HepG2 (cell line): ENCODE measurements around the gene FHL3. TPM values are rescaled to one million over a fixed set of nuclear protein-coding genes. Genes with fewer than 3 reads are reported as not detected.

Source experiments
- BRCA1 ChIP-seq: sonication (generic); formaldehyde crosslinking; IDR thresholded peaks from 2 replicates; pipeline ENCODE4 v1.4.0; 2020; ENCODE audit warnings: missing genetic modification reagents
- HMGXB3 ChIP-seq: sonication (generic); formaldehyde crosslinking; IDR thresholded peaks from 2 replicates; pipeline ENCODE4 v1.4.0; 2020; ENCODE audit warnings: missing genetic modification reagents, borderline replicate concordance
- HNRNPH1 ChIP-seq: fragments of 200-400 bp; formaldehyde crosslinking; optimal IDR thresholded peaks from 2 replicates; pipeline ENCODE3; 2017; ENCODE audit warnings: mild to moderate bottlenecking, low read depth, low read length
- HNRNPK ChIP-seq: fragments of 200-400 bp; formaldehyde crosslinking; IDR thresholded peaks from 2 replicates; pipeline ENCODE4 v1.6.1; 2018; ENCODE audit warnings: low read length, low read depth, moderate library complexity, mild to moderate bottlenecking; ENCODE audit not compliant: poor library complexity, severe bottlenecking
- NR2C2 ChIP-seq: sonication (generic); formaldehyde crosslinking; IDR thresholded peaks from 2 replicates; pipeline ENCODE4 v1.4.0; 2020; ENCODE audit warnings: missing genetic modification reagents, mild to moderate bottlenecking, moderate library complexity, borderline replicate concordance
- PRMT3 ChIP-seq: sonication (generic); formaldehyde crosslinking; IDR thresholded peaks from 2 replicates; pipeline ENCODE4 v1.8.1; 2022; ENCODE audit warnings: low read depth, mild to moderate bottlenecking, moderate library complexity, missing genetic modification reagents, borderline replicate concordance
- SMC3 ChIP-seq: IDR thresholded peaks from 2 replicates; pipeline ENCODE4 v1.6.1; 2011; ENCODE audit warnings: low read length, improper control_type of control experiment
- SP4 ChIP-seq: sonication (generic); formaldehyde crosslinking; IDR thresholded peaks from 2 replicates; pipeline ENCODE4 v1.8.1; 2023; ENCODE audit warnings: mild to moderate bottlenecking, missing genetic modification reagents
- TMF1 ChIP-seq: sonication (generic); formaldehyde crosslinking; IDR thresholded peaks from 2 replicates; pipeline ENCODE4 v1.8.1; 2022; ENCODE audit warnings: low read depth, missing genetic modification reagents
- ZBTB20 ChIP-seq: sonication (generic); formaldehyde crosslinking; IDR thresholded peaks from 2 replicates; pipeline ENCODE4 v1.8.1; 2023; ENCODE audit warnings: missing genetic modification reagents, low read depth, mild to moderate bottlenecking, borderline replicate concordance
- ZC3H4 ChIP-seq: sonication (generic); formaldehyde crosslinking; IDR thresholded peaks from 2 replicates; pipeline ENCODE4 v1.4.0; 2020; ENCODE audit warnings: missing genetic modification reagents, borderline replicate concordance
- ZNF124 ChIP-seq: sonication (generic); formaldehyde crosslinking; IDR thresholded peaks from 2 replicates; pipeline ENCODE4 v1.4.0; 2020; ENCODE audit warnings: missing genetic modification reagents
- ZNF136 ChIP-seq: sonication (generic); formaldehyde crosslinking; IDR thresholded peaks from 2 replicates; pipeline ENCODE4 v1.8.1; 2022; ENCODE audit warnings: low read depth, mild to moderate bottlenecking, moderate library complexity, missing genetic modification reagents
- ZNF3 ChIP-seq: IDR thresholded peaks from 2 replicates; pipeline ENCODE4 v1.7.0; 2017; ENCODE audit warnings: inconsistent platforms
- ZNF549 ChIP-seq: sonication (generic); formaldehyde crosslinking; IDR thresholded peaks from 2 replicates; pipeline ENCODE4 v1.5.0; 2020; ENCODE audit warnings: missing genetic modification reagents
- ZNF605 ChIP-seq: sonication (generic); formaldehyde crosslinking; IDR thresholded peaks from 2 replicates; pipeline ENCODE4 v1.8.0; 2022; ENCODE audit warnings: mild to moderate bottlenecking, missing genetic modification reagents
- ZNF672 ChIP-seq: sonication (generic); formaldehyde crosslinking; IDR thresholded peaks from 2 replicates; pipeline ENCODE4 v1.8.1; 2022; ENCODE audit warnings: missing genetic modification reagents
- ZNF740 ChIP-seq: sonication (generic); formaldehyde crosslinking; IDR thresholded peaks from 2 replicates; pipeline ENCODE4 v1.4.0; 2020; ENCODE audit warnings: missing genetic modification reagents
- ZNF773 ChIP-seq: sonication (generic); formaldehyde crosslinking; IDR thresholded peaks from 2 replicates; pipeline ENCODE4 v1.4.0; 2020; ENCODE audit warnings: missing genetic modification reagents, borderline replicate concordance
- ZNF850 ChIP-seq: sonication (generic); formaldehyde crosslinking; conservative IDR thresholded peaks from 2 replicates; pipeline ENCODE4 v1.9.0; 2021; ENCODE audit warnings: mild to moderate bottlenecking, missing genetic modification reagents
- polyA plus RNA-seq, 8 experiments: library from polyadenylated mRNA; depleted of rRNA in 3 of 8; stranded (reverse) in 7 of 8; unstranded in 1 of 8; fragments of >200 nt; fragmentation: Illumina TruSeq in 4 of 8; extraction: Trizol in 4 of 8; gene quantifications; 2 replicates each; pipeline versions ENCODE4 v1.2.1 to v1.2.3, GENCODE V29; 2011 to 2016; ENCODE audit warnings: low read depth in 4 of 8, missing spikeins in 1 of 8, mixed read lengths in 1 of 8; ENCODE audit not compliant: insufficient read depth in 1 of 8
- total RNA-seq, 5 experiments: library from RNA; depleted of rRNA; stranded (reverse); fragments of >200 nt; fragmentation: Illumina TruSeq; extraction: Trizol; gene quantifications; 2 replicates each; pipeline ENCODE4 v1.2.3, GENCODE V29; 2016; ENCODE audit warnings: low read depth in 1 of 5
- TF ChIP-seq, protein P1 (sequence below): sonication (generic); formaldehyde crosslinking; IDR thresholded peaks from 2 replicates; pipeline ENCODE4 v1.4.0; 2020; ENCODE audit warnings: low read depth, mild to moderate bottlenecking, missing genetic modification reagents
- TF ChIP-seq, protein P2 (sequence below): sonication (generic); formaldehyde crosslinking; IDR thresholded peaks from 2 replicates; pipeline ENCODE4 v1.4.0; 2020; ENCODE audit warnings: missing genetic modification reagents

FHL3 gene
- total and polyA plus RNA-seq, 2 of the 13 experiments (the other 11 are each of a cell fraction or from before 2014, with no cell fraction given): 2.8 to 6.6 TPM

DNA sequence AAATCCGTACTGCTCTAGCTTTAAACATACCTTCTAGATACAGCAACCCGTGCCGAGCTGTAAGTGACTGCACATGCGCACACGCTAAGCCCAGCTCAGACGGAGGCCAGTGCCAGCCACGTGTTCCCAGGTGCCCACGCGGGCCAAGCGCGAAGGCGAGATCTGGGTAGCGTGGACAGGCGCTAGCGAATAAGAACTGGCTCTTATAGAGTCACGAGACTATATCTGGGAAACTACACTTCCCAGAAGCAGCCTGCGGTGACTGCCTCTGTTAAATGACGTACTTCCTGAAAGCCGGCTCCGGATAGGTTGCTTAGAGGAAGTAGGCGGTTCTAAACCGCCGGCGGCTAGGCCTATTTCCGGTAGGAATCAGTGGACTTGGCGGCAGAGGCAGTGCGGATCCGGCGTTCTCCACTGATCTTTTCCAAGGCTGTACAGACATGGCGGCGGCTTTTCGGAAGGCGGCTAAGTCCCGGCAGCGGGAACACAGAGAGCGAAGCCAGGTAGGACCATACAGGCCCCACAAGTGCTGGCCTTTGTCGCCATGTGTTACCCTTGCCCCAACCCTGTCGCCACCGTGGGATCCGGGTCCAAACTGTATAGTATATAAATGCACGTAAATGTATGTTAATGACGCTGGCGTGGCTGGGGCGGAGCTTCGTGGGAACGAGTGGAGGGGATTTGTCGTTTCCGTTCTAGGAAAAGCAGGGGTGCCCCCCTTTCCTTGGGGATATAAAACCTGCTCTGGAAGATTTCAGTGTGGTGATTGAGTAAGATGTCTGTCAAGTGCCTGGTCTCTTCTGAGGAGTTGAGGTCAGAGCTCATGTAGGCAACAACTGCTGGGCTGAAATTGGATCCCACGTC lies 7.3 kb upstream of the FHL3 start, which contains the start of gene UTP11 (continued):
- TF ChIP-seq ZNF549 (CRISPR knock-in tag) (no peak), ZNF672 (no peak), ZBTB20 (CRISPR knock-in tag) (peak; percentile 71; the same call in 1 of the 2 replicates), TMF1 (CRISPR knock-in tag) (peak; percentile 94), HNRNPK (no peak), NR2C2 (CRISPR knock-in tag) (peak; percentile 30; the same call in 1 of the 2 replicates), ZNF850 (CRISPR knock-in tag) (0 out of 2 replicates have a peak, but pooled peaks have one; percentile 49), ZNF3 (CRISPR knock-in tag) (peak; percentile 67), ZNF136 (CRISPR knock-in tag) (peak; percentile 88), BRCA1 (no peak), ZNF740 (no peak; the same call in 1 of the 2 replicates), PRMT3 (CRISPR knock-in tag) (peak; percentile 98), ZNF605 (CRISPR knock-in tag) (peak; percentile 99), ZC3H4 (CRISPR knock-in tag) (0 out of 2 replicates have a peak, but pooled peaks have one; percentile 59), ZNF124 (peak; percentile 77; the same call in 1 of the 2 replicates), HNRNPH1 (no peak), SMC3 (no peak), SP4 (CRISPR knock-in tag) (peak; percentile 75), ZNF773 (CRISPR knock-in tag) (no peak; the same call in 1 of the 2 replicates), HMGXB3 (CRISPR knock-in tag) (peak; percentile 95)
- TF ChIP-seq, protein P1, sequence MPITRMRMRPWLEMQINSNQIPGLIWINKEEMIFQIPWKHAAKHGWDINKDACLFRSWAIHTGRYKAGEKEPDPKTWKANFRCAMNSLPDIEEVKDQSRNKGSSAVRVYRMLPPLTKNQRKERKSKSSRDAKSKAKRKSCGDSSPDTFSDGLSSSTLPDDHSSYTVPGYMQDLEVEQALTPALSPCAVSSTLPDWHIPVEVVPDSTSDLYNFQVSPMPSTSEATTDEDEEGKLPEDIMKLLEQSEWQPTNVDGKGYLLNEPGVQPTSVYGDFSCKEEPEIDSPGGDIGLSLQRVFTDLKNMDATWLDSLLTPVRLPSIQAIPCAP (CRISPR knock-in tag): no peak
- TF ChIP-seq, protein P2, sequence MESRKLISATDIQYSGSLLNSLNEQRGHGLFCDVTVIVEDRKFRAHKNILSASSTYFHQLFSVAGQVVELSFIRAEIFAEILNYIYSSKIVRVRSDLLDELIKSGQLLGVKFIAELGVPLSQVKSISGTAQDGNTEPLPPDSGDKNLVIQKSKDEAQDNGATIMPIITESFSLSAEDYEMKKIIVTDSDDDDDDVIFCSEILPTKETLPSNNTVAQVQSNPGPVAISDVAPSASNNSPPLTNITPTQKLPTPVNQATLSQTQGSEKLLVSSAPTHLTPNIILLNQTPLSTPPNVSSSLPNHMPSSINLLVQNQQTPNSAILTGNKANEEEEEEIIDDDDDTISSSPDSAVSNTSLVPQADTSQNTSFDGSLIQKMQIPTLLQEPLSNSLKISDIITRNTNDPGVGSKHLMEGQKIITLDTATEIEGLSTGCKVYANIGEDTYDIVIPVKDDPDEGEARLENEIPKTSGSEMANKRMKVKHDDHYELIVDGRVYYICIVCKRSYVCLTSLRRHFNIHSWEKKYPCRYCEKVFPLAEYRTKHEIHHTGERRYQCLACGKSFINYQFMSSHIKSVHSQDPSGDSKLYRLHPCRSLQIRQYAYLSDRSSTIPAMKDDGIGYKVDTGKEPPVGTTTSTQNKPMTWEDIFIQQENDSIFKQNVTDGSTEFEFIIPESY (CRISPR knock-in tag): peak; percentile 97
